HEK293 (cell line): ENCODE results near the gene TEPSIN.

Source experiments
- CTCF ChIA-PET: fragments of 350-600 bp; formaldehyde crosslinking; extraction: SDS; loops from one replicate; lab custom pipeline; 2021; ENCODE audit warnings: antibody characterized with exemption; lab: Yijun Ruan, JAX
- POLR2A ChIA-PET: fragments of 300-600 bp; formaldehyde crosslinking; extraction: SDS; loops from one replicate; lab custom pipeline; 2020; ENCODE audit warnings: antibody characterized with exemption, inconsistent platforms; lab: Yijun Ruan, JAX
- H3K27ac ChIP-seq: fragments of 200-500 bp; sonication (Bioruptor generic); 2 replicates; pipeline ENCODE4 v1.5.1; 2014; ENCODE audit warnings: low read depth, low read length, control low read depth, inconsistent platforms; ENCODE audit errors: extremely low read depth
- H3K36me3 ChIP-seq, 2 experiments: fragments of 200-500 bp in 1 of 2; sonication (Bioruptor generic) in 1 of 2; 1 replicate in 1 of 2; 2 replicates in 1 of 2; pipeline ENCODE4 v1.5.1; 2014 to 2017; ENCODE audit warnings: inconsistent platforms in 2 of 2, low read length in 2 of 2; ENCODE audit not compliant: control insufficient read depth in 2 of 2, insufficient read depth in 1 of 2
- H3K4me1 ChIP-seq: fragments of 200-500 bp; sonication (Bioruptor generic); 2 replicates; pipeline ENCODE4 v1.5.1; 2014; ENCODE audit warnings: mild to moderate bottlenecking, low read length, inconsistent platforms; ENCODE audit not compliant: control insufficient read depth, insufficient read depth
- H3K4me3 ChIP-seq: 2 replicates; pipeline ENCODE4 v1.5.1; 2011; ENCODE audit warnings: low read depth, mild to moderate bottlenecking, control low read depth, low read length, moderate library complexity
- H3K9me3 ChIP-seq: fragments of 200-500 bp; sonication (Bioruptor generic); 2 replicates; pipeline ENCODE4 v1.5.1; 2014; ENCODE audit warnings: low read depth, low read length, inconsistent platforms; ENCODE audit not compliant: control insufficient read depth, insufficient read depth
- FEZF1 ChIP-seq: fragments of 450-650 bp; formaldehyde crosslinking; IDR thresholded peaks from 2 replicates; pipeline ENCODE4 v1.5.1; 2016; ENCODE audit warnings: missing biosample characterization, missing genetic modification characterization
- KLF16 ChIP-seq: fragments of 450-650 bp; formaldehyde crosslinking; IDR thresholded peaks from 2 replicates; pipeline ENCODE4 v1.5.1; 2017; ENCODE audit warnings: missing biosample characterization, missing genetic modification characterization
- RBAK ChIP-seq: fragments of 450-650 bp; formaldehyde crosslinking; IDR thresholded peaks from 2 replicates; pipeline ENCODE4 v1.5.1; 2016; ENCODE audit warnings: missing biosample characterization, missing genetic modification characterization
- SCRT1 ChIP-seq: fragments of 450-650 bp; formaldehyde crosslinking; IDR thresholded peaks from 2 replicates; pipeline ENCODE4 v1.5.1; 2016; ENCODE audit warnings: missing biosample characterization, missing genetic modification characterization, borderline replicate concordance
- ZNF157 ChIP-seq: fragments of 450-650 bp; formaldehyde crosslinking; IDR thresholded peaks from 2 replicates; pipeline ENCODE4 v1.5.1; 2016; ENCODE audit warnings: missing biosample characterization, missing genetic modification characterization
- ZNF24 ChIP-seq: fragments of 450-650 bp; formaldehyde crosslinking; IDR thresholded peaks from 2 replicates; pipeline ENCODE4 v1.5.1; 2016; ENCODE audit warnings: missing biosample characterization, missing genetic modification characterization
- ZNF311 ChIP-seq: fragments of 450-650 bp; formaldehyde crosslinking; IDR thresholded peaks from 2 replicates; pipeline ENCODE4 v1.5.1; 2017; ENCODE audit warnings: missing biosample characterization, missing genetic modification characterization, borderline replicate concordance
- ZNF473 ChIP-seq: fragments of 450-650 bp; formaldehyde crosslinking; IDR thresholded peaks from 2 replicates; pipeline ENCODE4 v1.5.1; 2017; ENCODE audit warnings: missing biosample characterization, missing genetic modification characterization
- ZNF529 ChIP-seq: fragments of 450-650 bp; formaldehyde crosslinking; IDR thresholded peaks from 2 replicates; pipeline ENCODE4 v1.5.1; 2017; ENCODE audit warnings: missing genetic modification characterization, missing biosample characterization; ENCODE audit not compliant: insufficient replicate concordance
- ZNF544 ChIP-seq: fragments of 450-650 bp; formaldehyde crosslinking; IDR thresholded peaks from 2 replicates; pipeline ENCODE4 v1.5.0; 2017; ENCODE audit warnings: missing biosample characterization, missing genetic modification characterization
- ZNF621 ChIP-seq: fragments of 450-650 bp; formaldehyde crosslinking; IDR thresholded peaks from 2 replicates; pipeline ENCODE4 v1.5.1; 2017; ENCODE audit warnings: missing biosample characterization, missing genetic modification characterization
- ZNF747 ChIP-seq: fragments of 450-650 bp; formaldehyde crosslinking; IDR thresholded peaks from 2 replicates; pipeline ENCODE4 v1.5.1; 2016; ENCODE audit warnings: missing biosample characterization, missing genetic modification characterization
- TF ChIP-seq, protein P1 (sequence below): fragments of 450-650 bp; formaldehyde crosslinking; IDR thresholded peaks from 2 replicates; pipeline ENCODE4 v1.5.1; 2016; ENCODE audit warnings: missing biosample characterization, missing genetic modification characterization
- TF ChIP-seq, protein P2 (sequence below): fragments of 450-650 bp; formaldehyde crosslinking; IDR thresholded peaks from 2 replicates; pipeline ENCODE4 v1.5.1; 2017; ENCODE audit warnings: missing biosample characterization, missing genetic modification characterization
- TF ChIP-seq, protein P3 (sequence below): fragments of 450-650 bp; formaldehyde crosslinking; IDR thresholded peaks from 2 replicates; pipeline ENCODE4 v1.5.1; 2016; ENCODE audit warnings: missing biosample characterization, missing genetic modification characterization
- TF ChIP-seq, protein P4 (sequence below): fragments of 450-650 bp; formaldehyde crosslinking; IDR thresholded peaks from 2 replicates; pipeline ENCODE4 v1.5.1; 2016; ENCODE audit warnings: missing biosample characterization, missing genetic modification characterization
- TF ChIP-seq, protein P5 (sequence below): fragments of 450-650 bp; formaldehyde crosslinking; IDR thresholded peaks from 2 replicates; pipeline ENCODE4 v1.5.1; 2016; ENCODE audit warnings: missing biosample characterization, missing genetic modification characterization
- TF ChIP-seq, protein P6 (sequence below): fragments of 450-650 bp; formaldehyde crosslinking; IDR thresholded peaks from 2 replicates; pipeline ENCODE4 v1.5.1; 2016; ENCODE audit warnings: missing biosample characterization, missing genetic modification characterization
- TF ChIP-seq, protein P7 (sequence below): fragments of 450-650 bp; formaldehyde crosslinking; IDR thresholded peaks from 2 replicates; pipeline ENCODE4 v1.5.1; 2016; ENCODE audit warnings: missing biosample characterization, missing genetic modification characterization, low read depth

The TEPSIN gene

DNA sequence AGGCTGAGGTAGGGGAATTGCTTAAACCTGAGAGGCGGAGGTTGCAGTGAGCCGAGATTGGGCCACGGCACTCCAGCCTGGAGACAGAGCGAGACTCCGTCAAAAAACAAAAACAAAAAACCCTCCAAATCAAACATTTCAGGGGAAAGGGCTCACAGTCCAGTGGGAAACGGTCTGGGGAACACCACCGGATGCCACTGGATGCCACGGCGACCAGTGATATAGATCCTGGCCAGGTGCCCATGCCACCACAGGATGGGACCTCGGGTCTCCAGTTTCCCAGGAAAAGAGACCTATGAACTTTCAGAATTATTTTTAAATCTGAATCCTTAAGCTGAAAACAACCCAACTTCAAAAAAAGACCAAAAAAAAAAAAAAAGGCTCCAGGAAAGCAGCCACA is 28.4 kb downstream of the TEPSIN start:
- TF ChIP-seq SCRT1 (no peak), ZNF544 (tag by site-specific recombination) (no peak), ZNF24 (tag by site-specific recombination) (no peak), ZNF747 (tag by site-specific recombination) (no peak), ZNF529 (tag by site-specific recombination) (no peak), ZNF473 (tag by site-specific recombination) (no peak), FEZF1 (tag by site-specific recombination) (no peak), KLF16 (tag by site-specific recombination) (no peak), ZNF621 (tag by site-specific recombination) (no peak), ZNF311 (no peak), RBAK (no peak), ZNF157 (tag by site-specific recombination) (no peak)
- TF ChIP-seq, protein P1, sequence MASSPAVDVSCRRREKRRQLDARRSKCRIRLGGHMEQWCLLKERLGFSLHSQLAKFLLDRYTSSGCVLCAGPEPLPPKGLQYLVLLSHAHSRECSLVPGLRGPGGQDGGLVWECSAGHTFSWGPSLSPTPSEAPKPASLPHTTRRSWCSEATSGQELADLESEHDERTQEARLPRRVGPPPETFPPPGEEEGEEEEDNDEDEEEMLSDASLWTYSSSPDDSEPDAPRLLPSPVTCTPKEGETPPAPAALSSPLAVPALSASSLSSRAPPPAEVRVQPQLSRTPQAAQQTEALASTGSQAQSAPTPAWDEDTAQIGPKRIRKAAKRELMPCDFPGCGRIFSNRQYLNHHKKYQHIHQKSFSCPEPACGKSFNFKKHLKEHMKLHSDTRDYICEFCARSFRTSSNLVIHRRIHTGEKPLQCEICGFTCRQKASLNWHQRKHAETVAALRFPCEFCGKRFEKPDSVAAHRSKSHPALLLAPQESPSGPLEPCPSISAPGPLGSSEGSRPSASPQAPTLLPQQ (tag by site-specific recombination), result no peak
- TF ChIP-seq, protein P2, sequence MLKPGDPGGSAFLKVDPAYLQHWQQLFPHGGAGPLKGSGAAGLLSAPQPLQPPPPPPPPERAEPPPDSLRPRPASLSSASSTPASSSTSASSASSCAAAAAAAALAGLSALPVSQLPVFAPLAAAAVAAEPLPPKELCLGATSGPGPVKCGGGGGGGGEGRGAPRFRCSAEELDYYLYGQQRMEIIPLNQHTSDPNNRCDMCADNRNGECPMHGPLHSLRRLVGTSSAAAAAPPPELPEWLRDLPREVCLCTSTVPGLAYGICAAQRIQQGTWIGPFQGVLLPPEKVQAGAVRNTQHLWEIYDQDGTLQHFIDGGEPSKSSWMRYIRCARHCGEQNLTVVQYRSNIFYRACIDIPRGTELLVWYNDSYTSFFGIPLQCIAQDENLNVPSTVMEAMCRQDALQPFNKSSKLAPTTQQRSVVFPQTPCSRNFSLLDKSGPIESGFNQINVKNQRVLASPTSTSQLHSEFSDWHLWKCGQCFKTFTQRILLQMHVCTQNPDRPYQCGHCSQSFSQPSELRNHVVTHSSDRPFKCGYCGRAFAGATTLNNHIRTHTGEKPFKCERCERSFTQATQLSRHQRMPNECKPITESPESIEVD (tag by site-specific recombination), result no peak
- TF ChIP-seq, protein P3, sequence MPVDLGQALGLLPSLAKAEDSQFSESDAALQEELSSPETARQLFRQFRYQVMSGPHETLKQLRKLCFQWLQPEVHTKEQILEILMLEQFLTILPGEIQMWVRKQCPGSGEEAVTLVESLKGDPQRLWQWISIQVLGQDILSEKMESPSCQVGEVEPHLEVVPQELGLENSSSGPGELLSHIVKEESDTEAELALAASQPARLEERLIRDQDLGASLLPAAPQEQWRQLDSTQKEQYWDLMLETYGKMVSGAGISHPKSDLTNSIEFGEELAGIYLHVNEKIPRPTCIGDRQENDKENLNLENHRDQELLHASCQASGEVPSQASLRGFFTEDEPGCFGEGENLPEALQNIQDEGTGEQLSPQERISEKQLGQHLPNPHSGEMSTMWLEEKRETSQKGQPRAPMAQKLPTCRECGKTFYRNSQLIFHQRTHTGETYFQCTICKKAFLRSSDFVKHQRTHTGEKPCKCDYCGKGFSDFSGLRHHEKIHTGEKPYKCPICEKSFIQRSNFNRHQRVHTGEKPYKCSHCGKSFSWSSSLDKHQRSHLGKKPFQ, result no peak
- TF ChIP-seq, protein P4, sequence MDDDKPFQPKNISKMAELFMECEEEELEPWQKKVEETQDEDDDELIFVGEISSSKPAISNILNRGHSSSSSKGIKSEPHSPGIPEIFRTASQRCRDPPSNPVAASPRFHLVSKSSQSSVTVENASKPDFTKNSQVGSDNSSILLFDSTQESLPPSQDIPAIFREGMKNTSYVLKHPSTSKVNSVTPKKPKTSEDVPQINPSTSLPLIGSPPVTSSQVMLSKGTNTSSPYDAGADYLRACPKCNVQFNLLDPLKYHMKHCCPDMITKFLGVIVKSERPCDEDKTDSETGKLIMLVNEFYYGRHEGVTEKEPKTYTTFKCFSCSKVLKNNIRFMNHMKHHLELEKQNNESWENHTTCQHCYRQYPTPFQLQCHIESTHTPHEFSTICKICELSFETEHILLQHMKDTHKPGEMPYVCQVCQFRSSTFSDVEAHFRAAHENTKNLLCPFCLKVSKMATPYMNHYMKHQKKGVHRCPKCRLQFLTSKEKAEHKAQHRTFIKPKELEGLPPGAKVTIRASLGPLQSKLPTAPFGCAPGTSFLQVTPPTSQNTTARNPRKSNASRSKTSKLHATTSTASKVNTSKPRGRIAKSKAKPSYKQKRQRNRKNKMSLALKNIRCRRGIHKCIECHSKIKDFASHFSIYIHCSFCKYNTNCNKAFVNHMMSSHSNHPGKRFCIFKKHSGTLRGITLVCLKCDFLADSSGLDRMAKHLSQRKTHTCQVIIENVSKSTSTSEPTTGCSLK (tag by site-specific recombination), result no peak
- TF ChIP-seq, protein P5, sequence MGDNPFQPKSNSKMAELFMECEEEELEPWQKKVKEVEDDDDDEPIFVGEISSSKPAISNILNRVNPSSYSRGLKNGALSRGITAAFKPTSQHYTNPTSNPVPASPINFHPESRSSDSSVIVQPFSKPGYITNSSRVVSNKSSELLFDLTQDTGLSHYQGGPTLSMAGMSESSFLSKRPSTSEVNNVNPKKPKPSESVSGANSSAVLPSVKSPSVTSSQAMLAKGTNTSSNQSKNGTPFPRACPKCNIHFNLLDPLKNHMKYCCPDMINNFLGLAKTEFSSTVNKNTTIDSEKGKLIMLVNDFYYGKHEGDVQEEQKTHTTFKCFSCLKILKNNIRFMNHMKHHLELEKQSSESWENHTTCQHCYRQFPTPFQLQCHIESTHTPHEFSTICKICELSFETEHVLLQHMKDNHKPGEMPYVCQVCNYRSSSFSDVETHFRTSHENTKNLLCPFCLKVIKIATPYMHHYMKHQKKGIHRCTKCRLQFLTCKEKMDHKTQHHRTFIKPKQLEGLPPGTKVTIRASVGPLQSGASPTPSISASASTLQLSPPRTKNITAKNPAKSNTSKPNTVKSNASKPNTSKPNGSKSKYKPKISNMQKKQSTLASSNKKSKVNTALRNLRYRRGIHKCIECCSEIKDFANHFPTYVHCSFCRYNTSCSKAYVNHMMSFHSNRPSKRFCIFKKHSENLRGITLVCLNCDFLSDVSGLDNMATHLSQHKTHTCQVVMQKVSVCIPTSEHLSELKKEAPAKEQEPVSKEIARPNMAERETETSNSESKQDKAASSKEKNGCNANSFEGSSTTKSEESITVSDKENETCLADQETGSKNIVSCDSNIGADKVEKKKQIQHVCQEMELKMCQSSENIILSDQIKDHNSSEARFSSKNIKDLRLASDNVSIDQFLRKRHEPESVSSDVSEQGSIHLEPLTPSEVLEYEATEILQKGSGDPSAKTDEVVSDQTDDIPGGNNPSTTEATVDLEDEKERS (tag by site-specific recombination), result no peak
- TF ChIP-seq, protein P6, sequence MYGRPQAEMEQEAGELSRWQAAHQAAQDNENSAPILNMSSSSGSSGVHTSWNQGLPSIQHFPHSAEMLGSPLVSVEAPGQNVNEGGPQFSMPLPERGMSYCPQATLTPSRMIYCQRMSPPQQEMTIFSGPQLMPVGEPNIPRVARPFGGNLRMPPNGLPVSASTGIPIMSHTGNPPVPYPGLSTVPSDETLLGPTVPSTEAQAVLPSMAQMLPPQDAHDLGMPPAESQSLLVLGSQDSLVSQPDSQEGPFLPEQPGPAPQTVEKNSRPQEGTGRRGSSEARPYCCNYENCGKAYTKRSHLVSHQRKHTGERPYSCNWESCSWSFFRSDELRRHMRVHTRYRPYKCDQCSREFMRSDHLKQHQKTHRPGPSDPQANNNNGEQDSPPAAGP (tag by site-specific recombination), result no peak
- TF ChIP-seq, protein P7, sequence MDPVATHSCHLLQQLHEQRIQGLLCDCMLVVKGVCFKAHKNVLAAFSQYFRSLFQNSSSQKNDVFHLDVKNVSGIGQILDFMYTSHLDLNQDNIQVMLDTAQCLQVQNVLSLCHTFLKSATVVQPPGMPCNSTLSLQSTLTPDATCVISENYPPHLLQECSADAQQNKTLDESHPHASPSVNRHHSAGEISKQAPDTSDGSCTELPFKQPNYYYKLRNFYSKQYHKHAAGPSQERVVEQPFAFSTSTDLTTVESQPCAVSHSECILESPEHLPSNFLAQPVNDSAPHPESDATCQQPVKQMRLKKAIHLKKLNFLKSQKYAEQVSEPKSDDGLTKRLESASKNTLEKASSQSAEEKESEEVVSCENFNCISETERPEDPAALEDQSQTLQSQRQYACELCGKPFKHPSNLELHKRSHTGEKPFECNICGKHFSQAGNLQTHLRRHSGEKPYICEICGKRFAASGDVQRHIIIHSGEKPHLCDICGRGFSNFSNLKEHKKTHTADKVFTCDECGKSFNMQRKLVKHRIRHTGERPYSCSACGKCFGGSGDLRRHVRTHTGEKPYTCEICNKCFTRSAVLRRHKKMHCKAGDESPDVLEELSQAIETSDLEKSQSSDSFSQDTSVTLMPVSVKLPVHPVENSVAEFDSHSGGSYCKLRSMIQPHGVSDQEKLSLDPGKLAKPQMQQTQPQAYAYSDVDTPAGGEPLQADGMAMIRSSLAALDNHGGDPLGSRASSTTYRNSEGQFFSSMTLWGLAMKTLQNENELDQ (tag by site-specific recombination), result no peak
- H3K27ac ChIP-seq, result no peak overlapping the region
- H3K9me3 ChIP-seq, result no peaks in the 10 kb centered on the region
- H3K4me3 ChIP-seq, result no peak overlapping the region
- H3K36me3 ChIP-seq, result peaks cover 13 to 35% of the 10 kb centered on the region in 2 experiments; a peak in 2 of 3 replicates
- ChIA-PET CTCF (interaction anchor here (0.9 kb wide), 1 partner anchor 11 kb away, joined by 3 read pairs; no protein-coding TSS in a partner anchor), POLR2A (interaction anchor here (0.7 to 1.5 kb wide), 2 partner anchors 12 to 130 kb away, joined by 4 read pairs; partner anchors contain the start of gene CEP131)
- no peaks in the 10 kb centered on the region for H3K4me1 ChIP-seq
